GM12872 (cell line): ENCODE measurements around the gene ADPRH.

Source experiments
- CTCF ChIP-seq: IDR thresholded peaks from 3 replicates; pipeline ENCODE4 v1.5.1; 2011; ENCODE audit warnings: low read depth, mild to moderate bottlenecking, low read length, moderate library complexity; ENCODE audit not compliant: insufficient read depth

ADPRH gene

GRCh38 chr3:119627461-119627860 is 48.2 kb downstream of the ADPRH start:
- no peak for TF ChIP-seq CTCF

- no peak for TF ChIP-seq CTCF
Observed at GRCh38 chr3:119628390-119628789, 49.1 kb downstream of the ADPRH start.

- TF ChIP-seq CTCF = no peak
Observed at GRCh38 chr3:119628816-119629445, 49.6 kb downstream of the ADPRH start.

GRCh38 chr3:119630128-119630879 is 51.0 kb downstream of the ADPRH start:
- peak; percentile 8; the same call in 1 of the 3 replicates for TF ChIP-seq CTCF

DNA sequence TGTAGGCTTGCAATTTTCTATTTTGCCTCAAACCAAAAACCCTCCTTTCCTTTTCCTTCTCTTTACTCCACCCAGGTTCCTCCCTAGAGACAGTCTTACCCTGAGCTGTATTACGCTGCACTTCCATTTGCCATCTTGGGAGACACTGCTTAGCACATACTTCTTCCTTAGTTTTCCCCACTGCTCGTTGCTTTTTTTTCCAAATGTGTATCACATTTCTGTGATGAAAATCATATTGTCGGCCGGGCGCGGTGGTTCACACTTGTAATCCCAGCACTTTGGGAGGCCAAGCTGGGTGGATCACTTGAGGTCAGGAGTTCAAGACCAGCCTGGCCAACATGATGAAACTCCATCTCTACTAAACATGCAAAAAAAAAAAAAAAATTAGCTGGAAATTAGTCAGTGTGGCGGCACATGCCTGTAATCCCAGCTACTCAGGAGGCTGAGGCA is 51.6 kb downstream of the ADPRH start:
- no peak for TF ChIP-seq CTCF

DNA sequence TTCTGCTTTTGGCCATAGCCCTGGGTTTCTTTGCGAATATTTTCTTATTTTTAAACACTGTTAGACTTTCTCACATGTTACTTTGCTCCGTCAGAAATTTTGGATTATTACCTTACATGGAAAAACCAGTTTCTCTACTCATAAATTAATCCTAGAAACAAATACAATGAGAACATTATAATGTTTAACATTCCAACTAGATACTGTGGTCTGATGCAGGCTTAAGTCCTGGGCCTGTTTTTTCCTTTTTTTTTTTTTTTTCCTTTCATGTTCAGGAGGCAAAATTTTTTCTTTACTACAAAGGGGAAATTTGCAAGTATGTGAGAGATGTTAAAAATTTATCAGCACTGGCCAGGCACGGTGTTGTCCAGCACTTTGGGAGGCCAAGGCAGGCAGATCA is 52.2 kb downstream of the ADPRH start:
- TF ChIP-seq CTCF = no peak

GRCh38 chr3:119632216-119632615 is 52.9 kb downstream of the ADPRH start:
- no peak for TF ChIP-seq CTCF
